Uterus (tissue), 4 donors: ENCODE results near the gene CSNK2A1. TPM values are rescaled to one million over a fixed set of nuclear protein-coding genes. Genes with fewer than 3 reads are reported as not detected.

Experiments
- DNase-seq, 2 donors: peaks; one replicate each; pipeline ENCODE4 v3.0.0-alpha.2; 2019 to 2020
- H3K27ac ChIP-seq, 2 donors: fragments of 200-600 bp; sonication (generic); 1 replicate in 1 of 2; 2 replicates in 1 of 2; pipeline ENCODE4 v1.5.1; 2016 to 2018
- H3K27me3 ChIP-seq, 2 donors: fragments of 200-600 bp; sonication (generic); one replicate each; pipeline ENCODE4 v1.5.1; 2018 to 2019; ENCODE audit warnings: control low read depth in 1 of 2
- H3K36me3 ChIP-seq, 2 donors: fragments of 200-600 bp; sonication (generic); one replicate each; pipeline ENCODE4 v1.5.1; 2019; ENCODE audit warnings: control low read depth in 1 of 2
- H3K4me1 ChIP-seq, 2 donors: fragments of 200-600 bp; sonication (generic); one replicate each; pipeline ENCODE4 v1.5.1; 2018 to 2019; ENCODE audit warnings: control low read depth in 1 of 2
- H3K4me3 ChIP-seq, 2 donors: fragments of 200-600 bp; sonication (generic); 1 replicate in 1 of 2; 2 replicates in 1 of 2; pipeline ENCODE4 v1.5.1; 2018 to 2019; ENCODE audit warnings: mild to moderate bottlenecking in 1 of 2
- H3K9me3 ChIP-seq, 2 donors: fragments of 200-600 bp; sonication (generic); one replicate each; pipeline ENCODE4 v1.5.1; 2019; ENCODE audit warnings: control low read depth in 1 of 2
- CTCF ChIP-seq, 4 experiments: fragments of 200-600 bp in 2 of 4; fragments of 450-650 bp in 2 of 4; sonication (generic) in 2 of 4; IDR thresholded peaks; one replicate each; pipeline ENCODE4 v1.5.1; 2016 to 2019; ENCODE audit warnings: antibody characterized with exemption in 4 of 4, mild to moderate bottlenecking in 2 of 4, moderate library complexity in 1 of 4
- POLR2A ChIP-seq, 2 donors: fragments of 450-650 bp; IDR thresholded peaks; one replicate each; pipeline ENCODE4 v1.6.1; 2016; ENCODE audit warnings: antibody characterized with exemption in 2 of 2, mild to moderate bottlenecking in 1 of 2, moderate library complexity in 1 of 2
- intact Hi-C: fragments of 100-400 bp; cut with DNase I; formaldehyde crosslinking; loops from one replicate; pipeline ENCODE4 v1.15.1; 2023; ENCODE audit warnings: low total_unique reads
- small RNA-seq: library from RNA; depleted of rRNA; stranded (forward); fragments of <200 nt; gene quantifications from one replicate; pipeline ENCODE3, GENCODE V24; 2016
- total RNA-seq, 4 donors: library from RNA; depleted of rRNA in 3 of 4; stranded (reverse); fragments of >200 nt in 3 of 4; gene quantifications; one replicate each; pipeline versions ENCODE4 v1.1.0 to v1.2.4, GENCODE V29; 2014 to 2023
- donor health status: DM: yes; HTN: yes; CAD: no.

The CSNK2A1 gene
- total RNA-seq, 4 donors from 2014 or later, result 48.2 to 207 (median 85.8) TPM

GRCh38 chr20:427401-427800, 116.2 kb downstream of the CSNK2A1 start:
- H3K27ac ChIP-seq, result no peak overlapping the region
- no peaks in the 10 kb centered on the region for H3K9me3 ChIP-seq
- intact Hi-C loops, result no loop called here
- no peaks in the 10 kb centered on the region for H3K27me3 ChIP-seq
- H3K4me1 ChIP-seq, result no peaks in the 10 kb centered on the region
- no peak for DNase-seq
- H3K4me3 ChIP-seq, result no peak overlapping the region
- H3K36me3 ChIP-seq, result no peaks in the 10 kb centered on the region
- no peak for TF ChIP-seq CTCF (IDR thresholded peaks at IDR 0.05)
- no peak for TF ChIP-seq POLR2A (IDR thresholded peaks at IDR 0.05)

- no peak for TF ChIP-seq CTCF (IDR thresholded peaks at IDR 0.05)
- TF ChIP-seq POLR2A (IDR thresholded peaks at IDR 0.05), result no peak
- H3K4me1 ChIP-seq, result no peaks in the 10 kb centered on the region
- no peak overlapping the region for H3K27ac ChIP-seq
- no peaks in the 10 kb centered on the region for H3K9me3 ChIP-seq
- H3K27me3 ChIP-seq, result no peaks in the 10 kb centered on the region
- no peak overlapping the region for H3K4me3 ChIP-seq
- intact Hi-C loops, result no loop called here
- H3K36me3 ChIP-seq, result no peaks in the 10 kb centered on the region
- DNase-seq, result no peak
These were observed 117.0 kb downstream of the CSNK2A1 start for GRCh38 chr20:426566-426965.

Small RNA genes within 50 kb of the gene (small RNA-seq; reads per million reads assigned to genes)
- gene RF00019, result not detected

Other genes starting within 250 kb of the CSNK2A1 start
- 10 to 100 TPM in 3 of 4 donors, 1 to 10 TPM in 1; 3.3 to 56.7 (median 19.2) TPM for gene ZCCHC3, start 246.2 kb downstream of the CSNK2A1 start, total RNA-seq
- gene SOX12, start 218.2 kb downstream of the CSNK2A1 start, total RNA-seq, result 10 to 100 TPM in 1 of 4 donors, 1 to 10 TPM in 3; 2.4 to 21.9 (median 7.4) TPM
- gene NRSN2, start 196.7 kb downstream of the CSNK2A1 start, total RNA-seq, result 10 to 100 TPM; 10.2 to 65.6 (median 28.7) TPM
- gene TRIB3, start 163.0 kb downstream of the CSNK2A1 start, total RNA-seq, result 1 to 10 TPM; 1.8 to 8.4 (median 3.9) TPM
- 10 to 100 TPM; 57.9 to 86.3 (median 64.6) TPM for gene RBCK1, start 135.5 kb downstream of the CSNK2A1 start, total RNA-seq
- gene TBC1D20, start 81.3 kb downstream of the CSNK2A1 start, total RNA-seq, result 10 to 100 TPM; 11.0 to 44.0 (median 35.8) TPM
- 1 to 10 TPM in 1 of 4 donors, under 1 TPM in 2, not detected in 1; 0.51 to 1.0 (median 0.97) TPM for gene TCF15, start 66.5 kb upstream of the CSNK2A1 start, total RNA-seq
- 10 to 100 TPM in 3 of 4 donors, 1 to 10 TPM in 1; 6.1 to 33.2 (median 16.6) TPM for gene SRXN1, start 109.4 kb upstream of the CSNK2A1 start, total RNA-seq
- not detected for gene SCRT2, start 132.0 kb upstream of the CSNK2A1 start, total RNA-seq
- 1 to 10 TPM in 3 of 4 donors, under 1 TPM in 1; 0.83 to 8.7 (median 1.5) TPM for gene SLC52A3, start 224.7 kb upstream of the CSNK2A1 start, total RNA-seq